Breast epithelium (tissue), 3 donors: ENCODE measurements around the gene DNAAF2.

Source experiments
- POLR2A ChIP-seq: fragments of 450-650 bp; IDR thresholded peaks from one replicate; pipeline ENCODE4 v1.6.1; 2016; ENCODE audit warnings: antibody characterized with exemption, mild to moderate bottlenecking, moderate library complexity
- POLR2AphosphoS5 ChIP-seq, 3 donors: sonication (generic); formaldehyde crosslinking; IDR thresholded peaks; one replicate each; pipeline ENCODE4 v1.6.1; 2017; ENCODE audit warnings: antibody characterized with exemption in 3 of 3
- TF ChIP-seq, protein P1 (sequence below), 3 donors: fragments of 450-650 bp; IDR thresholded peaks; one replicate each; pipeline ENCODE4 v1.5.1; 2016 to 2017; ENCODE audit warnings: antibody characterized with exemption in 3 of 3, mild to moderate bottlenecking in 3 of 3, moderate library complexity in 3 of 3

DNA sequence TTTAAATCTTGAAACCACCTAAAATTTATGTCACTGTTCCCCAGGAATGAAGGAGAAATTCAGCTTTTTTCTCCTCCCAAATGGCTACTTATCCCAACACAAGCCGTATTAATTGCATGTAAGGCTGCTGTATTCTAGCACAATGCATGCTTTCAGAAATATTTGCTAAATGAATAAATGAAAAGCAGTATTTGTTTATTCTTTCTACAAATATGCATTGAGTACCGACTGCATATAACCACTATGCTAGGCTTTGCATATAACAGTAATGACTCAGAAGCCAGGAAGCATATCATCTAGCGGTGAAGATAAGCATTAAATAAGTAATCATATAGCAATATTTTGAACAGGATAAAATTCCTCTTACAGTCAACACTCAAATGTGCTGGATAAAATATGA, 42.0 kb downstream of the DNAAF2 start:
- TF ChIP-seq, protein P1, sequence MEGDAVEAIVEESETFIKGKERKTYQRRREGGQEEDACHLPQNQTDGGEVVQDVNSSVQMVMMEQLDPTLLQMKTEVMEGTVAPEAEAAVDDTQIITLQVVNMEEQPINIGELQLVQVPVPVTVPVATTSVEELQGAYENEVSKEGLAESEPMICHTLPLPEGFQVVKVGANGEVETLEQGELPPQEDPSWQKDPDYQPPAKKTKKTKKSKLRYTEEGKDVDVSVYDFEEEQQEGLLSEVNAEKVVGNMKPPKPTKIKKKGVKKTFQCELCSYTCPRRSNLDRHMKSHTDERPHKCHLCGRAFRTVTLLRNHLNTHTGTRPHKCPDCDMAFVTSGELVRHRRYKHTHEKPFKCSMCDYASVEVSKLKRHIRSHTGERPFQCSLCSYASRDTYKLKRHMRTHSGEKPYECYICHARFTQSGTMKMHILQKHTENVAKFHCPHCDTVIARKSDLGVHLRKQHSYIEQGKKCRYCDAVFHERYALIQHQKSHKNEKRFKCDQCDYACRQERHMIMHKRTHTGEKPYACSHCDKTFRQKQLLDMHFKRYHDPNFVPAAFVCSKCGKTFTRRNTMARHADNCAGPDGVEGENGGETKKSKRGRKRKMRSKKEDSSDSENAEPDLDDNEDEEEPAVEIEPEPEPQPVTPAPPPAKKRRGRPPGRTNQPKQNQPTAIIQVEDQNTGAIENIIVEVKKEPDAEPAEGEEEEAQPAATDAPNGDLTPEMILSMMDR (IDR thresholded peaks at IDR 0.05), result no peak
- TF ChIP-seq POLR2A (no peak), POLR2AphosphoS5 (IDR thresholded peaks at IDR 0.05) (no peak)
